ENCODE results near the gene MYO9B.
A peak's percentile ranks its signal among the peaks of the same experiment; 100 is the strongest.

The MYO9B gene

GRCh38 chr19:17080440-17080801 lies 4.8 kb downstream of the MYO9B start:
- peak overlapping the region; percentile 23 for H3K4me3 ChIP-seq (ENCODE audit: low read length)
- no peak for TF ChIP-seq CTCF (conservative IDR thresholded peaks at IDR 0.05; ENCODE audit: low read depth, low read length)
- no peak for DNase-seq (ENCODE audit: low read depth)

GRCh38 chr19:17081672-17082630 lies 6.4 kb downstream of the MYO9B start:
- no peak for TF ChIP-seq CTCF (conservative IDR thresholded peaks at IDR 0.05; ENCODE audit: low read depth, low read length)
- no peak for DNase-seq (ENCODE audit: low read depth)
- no peak overlapping the region for H3K4me3 ChIP-seq (ENCODE audit: low read length)

GRCh38 chr19:17086120-17086519 lies 10.5 kb downstream of the MYO9B start:
- no peak overlapping the region for H3K4me3 ChIP-seq (ENCODE audit: low read length)
- no peak for DNase-seq (ENCODE audit: low read depth)

GRCh38 chr19:17086834-17087233 lies 11.3 kb downstream of the MYO9B start:
- H3K4me3 ChIP-seq (ENCODE audit: low read length): no peak overlapping the region
- DNase-seq (ENCODE audit: low read depth): no peak
- TF ChIP-seq CTCF (conservative IDR thresholded peaks at IDR 0.05; ENCODE audit: low read depth, low read length): no peak

More at GRCh38 chr19:17086120-17086519, 10.5 kb downstream of the MYO9B start:
- TF ChIP-seq CTCF (conservative IDR thresholded peaks at IDR 0.05; ENCODE audit: low read depth, low read length): no peak

GRCh38 chr19:17088552-17088951 lies 13.0 kb downstream of the MYO9B start:
- no peak for DNase-seq (ENCODE audit: low read depth)
- H3K4me3 ChIP-seq (ENCODE audit: low read length): no peak overlapping the region
- TF ChIP-seq CTCF (conservative IDR thresholded peaks at IDR 0.05; ENCODE audit: low read depth, low read length): no peak

GRCh38 chr19:17090583-17090982 lies 15.0 kb downstream of the MYO9B start:
- TF ChIP-seq CTCF (conservative IDR thresholded peaks at IDR 0.05; ENCODE audit: low read depth, low read length): no peak
- DNase-seq (ENCODE audit: low read depth): no peak
- H3K4me3 ChIP-seq (ENCODE audit: low read length): no peak overlapping the region

Data from retinal pigment epithelial cell (primary cell).